Measurements from ENCODE around the gene ASPN.
"Not testable (repeated sequence)": the region's sequence is repeated elsewhere in the genome, so short reads cannot be mapped to it uniquely, and the experiment has no call there.

The ASPN gene

GRCh38 chr9:92467041-92467440 is 15.3 kb downstream of the ASPN start:
- no peak for DNase-seq

- no peak for DNase-seq
These were observed 18.3 kb downstream of the ASPN start for GRCh38 chr9:92463984-92464383.

- no peak for DNase-seq
These were observed 18.9 kb downstream of the ASPN start for GRCh38 chr9:92463387-92463786.

- no peak for DNase-seq
These were observed 24.7 kb downstream of the ASPN start for GRCh38 chr9:92457576-92457975.

GRCh38 chr9:92455217-92455616 is 27.1 kb downstream of the ASPN start:
- no peak for DNase-seq

- DNase-seq = no peak
These were observed 35.8 kb downstream of the ASPN start for GRCh38 chr9:92446536-92446935.

- DNase-seq = no peak
These were observed 37.5 kb downstream of the ASPN start for GRCh38 chr9:92444841-92445240.

- DNase-seq = no peak
These were observed 41.6 kb downstream of the ASPN start for GRCh38 chr9:92440751-92441046.

- no peak for DNase-seq
These were observed 42.2 kb downstream of the ASPN start for GRCh38 chr9:92439921-92440750.

GRCh38 chr9:92438900-92439526 is 43.3 kb downstream of the ASPN start:
- DNase-seq = no peak

GRCh38 chr9:92435263-92435662 is 47.0 kb downstream of the ASPN start:
- no peak for DNase-seq

GRCh38 chr9:92432972-92433548 is 49.2 kb downstream of the ASPN start:
- no peak for DNase-seq

- no peak for DNase-seq
These were observed 50.0 kb downstream of the ASPN start for GRCh38 chr9:92432350-92432749.

GRCh38 chr9:92429836-92430235 is 52.5 kb downstream of the ASPN start:
- no peak for DNase-seq

GRCh38 chr9:92426501-92427145 is 55.7 kb downstream of the ASPN start:
- no peak for DNase-seq

GRCh38 chr9:92425474-92425873 is 56.8 kb downstream of the ASPN start:
- no peak for DNase-seq

- DNase-seq = no peak
These were observed 58.0 kb downstream of the ASPN start, which contains the start of gene OMD for GRCh38 chr9:92424340-92424739. TSS of gene OMD (minus strand) at chr9:92424471. CDS start at chr9:92417558, 6,913 bp downstream.

GRCh38 chr9:92423612-92424011 is 58.7 kb downstream of the ASPN start:
- DNase-seq = no peak

GRCh38 chr9:92422611-92423338 is 59.5 kb downstream of the ASPN start:
- no peak for DNase-seq

GRCh38 chr9:92414566-92414965 is 67.7 kb downstream of the ASPN start:
- DNase-seq = no peak

GRCh38 chr9:92411157-92411556 is 71.1 kb downstream of the ASPN start:
- not testable (repeated sequence) for DNase-seq

GRCh38 chr9:92408747-92409478 is 73.4 kb downstream of the ASPN start:
- no peak for DNase-seq

Data from effector CD4-positive, alpha-beta T cell (primary cell).